UCSD-AML1 (cell line): ENCODE data around the gene BTBD9.

Source experiments
- DNase-seq: peaks from one replicate; lab custom pipeline; 2025; ENCODE audit not compliant: unreplicated experiment; lab: John Stamatoyannopoulos, UW

The BTBD9 gene

DNA sequence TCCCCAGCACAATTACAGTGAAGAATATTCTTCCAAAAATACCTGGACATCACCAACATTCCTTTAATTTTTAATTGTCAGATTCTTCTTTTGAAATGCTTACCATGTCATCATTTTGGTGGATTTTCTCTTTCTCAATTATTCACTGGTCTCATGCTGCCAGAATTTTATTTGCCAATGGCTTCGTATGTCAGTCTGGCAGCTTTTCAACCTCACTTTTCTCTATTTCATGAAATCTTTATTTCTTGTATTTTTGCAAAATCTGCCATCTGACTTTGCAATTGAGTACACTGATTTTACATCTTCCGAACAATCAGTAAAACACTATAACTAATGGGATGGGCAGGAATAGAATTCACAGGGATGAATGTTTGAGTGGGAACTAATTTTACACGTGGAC, 84.1 kb downstream of the BTBD9 start:
- no peak for DNase-seq

DNA sequence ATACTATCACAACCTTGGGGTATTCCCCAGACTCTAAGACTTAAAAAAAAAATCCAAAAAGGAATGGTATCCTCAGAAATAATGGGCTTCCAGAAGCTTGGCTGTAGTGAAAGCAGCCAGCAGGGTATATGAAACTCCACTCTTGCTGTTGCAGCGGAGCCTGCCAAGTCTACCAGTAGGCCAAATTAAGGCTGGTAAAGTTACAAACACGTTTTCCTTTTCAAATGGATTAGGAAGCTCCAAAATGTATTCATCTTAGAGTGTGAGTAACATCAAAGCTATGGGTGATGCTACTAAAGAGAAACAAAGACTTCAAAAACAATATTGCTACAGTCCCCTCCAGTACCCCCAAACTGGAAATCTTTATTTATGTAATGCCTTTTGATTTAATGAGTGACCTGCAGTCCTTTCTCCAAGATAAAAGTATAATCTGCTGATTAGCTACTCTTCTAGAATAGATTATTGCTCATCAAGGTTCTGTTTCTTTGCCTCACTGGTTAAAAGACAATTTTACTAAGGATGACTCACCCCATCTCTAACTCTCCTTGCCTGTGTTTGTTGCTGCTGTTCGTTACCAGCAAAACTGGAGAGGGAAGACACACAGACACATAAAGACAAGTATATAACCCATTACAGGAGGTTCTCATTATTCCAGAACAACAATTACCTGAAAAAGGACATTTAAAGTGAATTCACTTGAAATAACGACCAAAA, 84.9 kb downstream of the BTBD9 start:
- no peak for DNase-seq

DNA sequence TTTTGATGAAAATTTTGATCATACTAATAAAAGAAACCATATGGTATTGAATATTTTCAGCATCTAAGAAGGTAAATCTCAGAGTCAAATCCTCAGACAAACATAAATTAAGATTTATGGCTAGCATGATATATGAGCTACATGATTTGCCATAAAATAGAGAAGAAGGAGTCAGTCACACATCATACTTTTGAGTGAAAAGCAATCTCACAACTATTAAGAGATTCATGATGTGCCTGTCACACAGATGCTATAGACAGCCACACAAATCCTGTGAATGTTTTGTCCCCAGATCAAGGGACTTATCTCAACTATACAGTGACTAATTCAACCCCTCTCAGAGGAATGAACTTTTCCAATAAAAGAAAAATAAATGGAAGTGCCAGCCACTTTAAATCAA, 85.7 kb downstream of the BTBD9 start:
- DNase-seq = no peak

DNA sequence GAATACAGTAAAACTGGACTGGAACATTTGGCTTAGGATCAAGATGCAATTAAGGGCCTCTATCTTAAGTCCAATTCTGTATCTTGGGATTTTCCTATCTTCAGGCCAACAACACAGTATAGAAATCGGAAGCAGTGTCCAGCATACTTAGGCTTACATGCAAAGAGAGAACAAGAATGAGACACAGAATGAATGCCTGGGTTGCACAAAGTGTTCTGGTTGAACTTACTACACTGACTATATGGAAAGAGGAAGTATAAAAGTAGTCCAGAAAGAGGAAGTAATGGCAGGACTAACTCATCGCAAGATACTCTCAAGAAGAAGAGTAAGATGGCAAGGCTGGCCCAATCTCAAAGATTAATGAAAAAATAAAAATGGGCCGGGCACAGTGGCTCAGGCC, 87.6 kb downstream of the BTBD9 start:
- DNase-seq = no peak

DNA sequence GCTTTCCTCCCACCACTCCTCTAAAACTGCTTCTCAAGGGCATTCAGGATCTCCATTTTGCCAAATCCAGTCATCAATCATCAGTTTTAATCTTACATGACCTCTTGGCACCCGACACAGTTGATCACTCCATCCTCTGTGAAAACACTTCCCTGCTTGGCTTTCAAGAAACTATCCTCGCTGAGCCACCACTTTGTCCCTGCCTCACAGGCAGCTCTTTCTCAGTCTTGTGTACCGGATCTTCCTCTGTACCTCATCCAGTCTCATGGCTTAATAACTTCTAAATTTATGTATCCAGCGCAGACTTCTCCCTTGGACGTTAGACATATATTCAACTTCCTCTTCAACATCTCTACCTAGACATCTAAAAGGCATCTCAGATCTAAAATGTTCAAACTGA, 89.9 kb downstream of the BTBD9 start:
- no peak for DNase-seq

DNA sequence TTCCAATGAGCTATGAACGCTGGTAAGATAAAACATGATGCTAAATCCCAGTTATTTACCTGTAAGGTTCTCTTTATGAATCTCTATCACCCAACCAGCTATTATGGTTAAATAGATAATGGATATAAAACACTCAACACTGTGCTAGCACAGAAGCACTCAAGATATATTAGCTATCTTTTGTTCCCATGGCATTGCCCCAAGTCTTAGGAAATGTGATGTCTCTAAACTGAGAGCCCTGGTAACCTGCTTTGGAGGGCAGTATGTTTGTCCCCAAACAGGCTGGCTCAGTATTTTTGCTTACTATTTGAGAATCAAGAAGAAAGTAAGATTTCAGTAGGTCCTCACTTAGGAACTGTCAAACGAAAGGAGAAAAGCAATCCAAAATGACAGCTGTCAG, 90.5 kb downstream of the BTBD9 start:
- no peak for DNase-seq

DNA sequence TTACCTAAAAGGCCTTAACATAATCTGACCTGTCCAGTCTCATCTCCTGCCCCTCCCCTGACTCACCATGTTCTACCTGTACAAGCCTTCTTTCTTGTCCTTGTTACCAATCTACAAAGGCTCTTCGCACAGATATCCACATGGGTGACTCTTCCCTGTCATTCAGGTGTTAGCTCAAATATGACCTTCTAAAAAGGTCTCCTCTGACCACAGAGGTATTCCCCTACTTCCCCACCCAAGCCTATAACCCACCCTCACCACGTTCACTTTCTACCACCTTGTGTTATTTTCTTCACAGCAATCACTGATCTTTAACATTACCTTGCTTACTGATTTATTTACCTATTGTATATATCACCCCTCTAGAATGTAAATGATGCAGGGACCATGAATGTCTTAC, 96.7 kb downstream of the BTBD9 start:
- no peak for DNase-seq

DNA sequence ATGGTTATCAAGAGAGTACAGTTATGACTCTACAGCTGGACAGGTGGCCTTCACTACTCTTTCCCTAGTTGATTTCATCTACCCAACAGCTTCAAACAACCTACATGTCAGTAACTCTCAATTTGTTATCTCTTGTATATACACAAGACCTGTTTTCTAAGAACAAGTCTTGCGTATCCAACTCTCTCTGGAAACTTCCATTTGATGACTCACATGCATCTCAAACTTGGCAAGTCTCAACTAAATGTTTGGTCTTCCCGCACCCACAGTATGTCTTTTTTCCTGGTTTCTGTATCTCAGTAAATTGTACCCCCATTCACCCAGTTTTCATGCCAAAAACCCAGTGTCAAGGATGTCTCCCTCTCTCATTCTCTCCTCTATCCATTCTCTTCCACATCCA, 97.7 kb downstream of the BTBD9 start:
- DNase-seq = no peak

DNA sequence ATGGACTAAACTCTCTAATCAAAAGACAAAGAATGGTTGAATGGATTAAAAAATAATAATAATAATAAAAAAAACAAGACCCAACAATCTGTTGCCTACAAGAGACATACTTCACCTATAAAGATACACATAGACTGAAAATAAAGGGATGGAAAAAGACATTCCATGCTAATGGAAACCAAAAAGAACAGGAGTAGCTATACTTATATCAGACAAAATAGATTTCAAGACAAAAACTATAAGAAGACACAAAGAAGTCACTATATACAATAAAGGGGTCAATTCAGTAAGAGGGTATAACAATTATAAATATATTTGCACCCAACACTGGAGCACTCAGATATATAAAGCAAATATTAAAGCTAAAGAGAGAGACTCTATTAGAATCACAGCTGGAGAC, 106.7 kb downstream of the BTBD9 start:
- DNase-seq = no peak

DNA sequence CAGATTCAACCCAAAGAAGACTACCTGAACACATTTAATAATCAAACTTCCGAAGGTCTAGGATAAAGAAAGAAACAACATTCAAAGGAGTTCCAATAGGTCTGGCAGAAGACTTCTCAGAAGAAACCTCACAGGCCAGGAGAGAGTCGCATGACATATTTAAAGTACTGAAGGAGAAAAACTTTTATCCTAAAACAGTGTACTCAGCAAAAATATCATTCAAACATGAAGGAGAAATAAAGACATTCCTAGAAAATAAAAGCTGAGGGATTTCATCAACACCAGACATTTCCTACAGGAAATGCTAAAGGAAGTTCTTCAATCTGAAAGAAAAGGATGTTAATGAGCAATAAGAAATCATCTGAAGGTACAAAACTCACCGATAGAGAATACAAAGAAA, 108.6 kb downstream of the BTBD9 start:
- no peak for DNase-seq

DNA sequence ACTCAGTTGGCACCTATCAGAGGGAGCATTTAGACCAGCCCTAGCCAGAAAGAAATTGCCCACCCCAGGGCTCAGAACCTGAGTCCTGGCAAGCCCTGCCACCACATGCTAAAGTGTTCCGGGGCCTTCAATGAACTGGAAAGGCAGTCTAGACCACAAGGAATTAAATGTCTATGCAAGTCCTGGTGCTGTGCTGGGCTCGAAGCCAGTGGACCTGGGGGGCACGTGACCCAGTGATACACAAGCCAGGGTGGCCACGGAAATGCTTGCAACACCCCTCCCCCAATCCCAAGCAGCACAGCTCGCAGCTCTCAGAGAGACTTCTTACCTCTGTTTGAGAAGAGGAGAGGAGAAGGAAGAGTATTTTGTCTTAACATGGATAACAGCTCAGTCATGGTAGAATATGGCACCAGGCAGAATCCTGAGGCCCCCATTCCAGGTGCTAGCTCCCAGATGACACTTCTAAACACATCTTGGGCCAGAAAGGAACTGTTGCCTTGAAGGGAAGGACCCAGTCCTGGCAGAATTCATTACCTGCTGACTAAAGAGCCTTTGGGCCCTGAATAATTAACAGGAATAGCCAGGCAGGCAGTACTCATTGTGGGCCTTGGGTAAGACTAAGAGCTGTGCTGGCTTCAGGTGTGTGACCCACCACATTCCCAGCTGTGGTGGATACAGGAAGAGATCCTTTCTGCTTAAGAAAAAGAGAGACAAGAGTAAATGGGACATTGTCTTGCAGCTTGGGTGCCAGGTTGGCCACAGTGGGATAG, 111.3 kb downstream of the BTBD9 start:
- no peak for DNase-seq

DNA sequence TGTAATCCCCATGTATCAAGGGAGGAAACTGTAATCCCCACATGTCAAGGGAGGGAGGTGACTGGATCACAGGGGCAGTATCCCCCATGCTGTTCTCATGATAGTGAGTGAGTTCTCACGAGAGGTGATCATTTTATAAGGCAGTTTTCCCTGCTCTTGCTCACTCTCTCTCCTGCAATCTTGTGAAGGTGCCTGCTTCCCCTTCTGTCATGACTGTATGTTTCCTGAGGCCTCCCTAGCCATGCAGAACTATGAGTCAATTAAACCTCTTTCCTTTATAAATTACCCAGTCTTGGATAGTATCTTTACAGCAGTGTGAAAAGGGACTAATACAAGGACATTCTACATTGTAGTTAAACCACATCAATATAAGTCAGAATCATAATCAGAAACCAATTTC, 112.4 kb downstream of the BTBD9 start:
- DNase-seq = no peak

DNA sequence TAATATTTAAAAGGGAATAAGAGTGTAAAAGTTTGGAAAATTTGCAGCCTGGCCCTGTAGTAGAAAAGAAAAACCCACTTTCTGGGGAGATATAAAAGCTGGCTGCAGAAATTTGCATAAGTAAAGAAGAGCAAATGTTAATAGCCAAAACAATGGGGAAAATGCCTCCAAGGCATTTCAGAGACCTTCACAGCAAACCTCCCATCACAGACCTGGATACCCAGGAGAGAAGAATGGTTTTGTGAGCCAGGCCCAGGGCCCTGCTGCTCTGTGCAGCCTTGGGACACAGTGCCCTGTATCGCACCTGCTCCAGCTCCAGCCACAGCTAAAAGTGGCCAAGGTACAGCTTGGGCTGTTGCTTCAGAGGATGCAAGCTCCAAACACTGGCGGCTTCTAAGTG, 113.8 kb downstream of the BTBD9 start:
- no peak for DNase-seq

DNA sequence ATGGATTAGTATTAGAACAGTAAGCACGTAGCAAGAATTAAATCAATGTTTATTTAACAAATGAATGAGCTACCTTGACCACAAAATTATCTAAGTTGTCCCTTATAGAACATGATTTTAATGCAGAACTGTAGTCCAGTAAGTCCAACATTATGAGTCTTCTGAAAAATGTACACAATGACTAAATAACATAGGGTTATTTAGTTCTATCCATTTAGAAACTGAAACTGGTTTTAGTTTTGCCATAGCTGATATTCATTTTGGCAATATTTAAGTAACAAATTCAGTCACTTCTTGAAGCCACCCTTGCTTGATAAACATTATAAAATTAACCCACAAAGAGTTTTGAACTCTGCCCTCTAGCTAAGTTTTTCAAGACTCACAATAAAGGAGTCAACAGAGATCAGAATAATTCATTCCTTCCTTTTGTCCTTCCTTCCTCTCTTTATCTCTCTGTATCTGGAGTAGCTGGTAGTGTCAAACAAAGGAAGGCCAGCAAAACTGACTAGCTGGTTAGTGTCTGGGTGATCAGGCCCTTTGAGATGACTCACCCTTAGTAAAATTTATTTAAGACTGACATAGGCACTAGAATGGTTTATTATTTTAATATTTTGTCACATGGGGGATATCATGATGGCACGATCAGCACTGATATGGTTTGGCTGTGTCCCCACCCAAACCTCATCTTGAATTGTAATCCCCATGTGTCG, 115.1 kb downstream of the BTBD9 start:
- DNase-seq = no peak

DNA sequence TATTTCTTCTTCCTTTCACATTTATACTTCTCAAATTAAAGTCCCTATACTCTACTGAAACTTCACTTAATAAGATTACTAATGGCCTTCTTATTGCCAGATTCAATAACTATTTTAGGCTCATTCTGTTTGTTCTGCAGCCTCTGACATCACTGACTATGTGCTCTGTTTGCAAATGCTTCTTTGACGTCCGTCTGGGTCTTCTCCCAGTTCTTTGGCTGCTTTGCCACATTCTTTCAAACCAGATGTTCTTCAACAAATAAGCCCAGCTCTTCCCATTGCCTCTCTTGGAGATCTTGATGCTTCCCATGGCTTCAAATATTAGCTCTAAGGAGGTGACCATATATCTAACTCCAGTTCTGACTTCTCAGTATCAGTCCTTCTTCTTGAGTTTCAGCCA, 117.4 kb downstream of the BTBD9 start:
- DNase-seq = no peak

DNA sequence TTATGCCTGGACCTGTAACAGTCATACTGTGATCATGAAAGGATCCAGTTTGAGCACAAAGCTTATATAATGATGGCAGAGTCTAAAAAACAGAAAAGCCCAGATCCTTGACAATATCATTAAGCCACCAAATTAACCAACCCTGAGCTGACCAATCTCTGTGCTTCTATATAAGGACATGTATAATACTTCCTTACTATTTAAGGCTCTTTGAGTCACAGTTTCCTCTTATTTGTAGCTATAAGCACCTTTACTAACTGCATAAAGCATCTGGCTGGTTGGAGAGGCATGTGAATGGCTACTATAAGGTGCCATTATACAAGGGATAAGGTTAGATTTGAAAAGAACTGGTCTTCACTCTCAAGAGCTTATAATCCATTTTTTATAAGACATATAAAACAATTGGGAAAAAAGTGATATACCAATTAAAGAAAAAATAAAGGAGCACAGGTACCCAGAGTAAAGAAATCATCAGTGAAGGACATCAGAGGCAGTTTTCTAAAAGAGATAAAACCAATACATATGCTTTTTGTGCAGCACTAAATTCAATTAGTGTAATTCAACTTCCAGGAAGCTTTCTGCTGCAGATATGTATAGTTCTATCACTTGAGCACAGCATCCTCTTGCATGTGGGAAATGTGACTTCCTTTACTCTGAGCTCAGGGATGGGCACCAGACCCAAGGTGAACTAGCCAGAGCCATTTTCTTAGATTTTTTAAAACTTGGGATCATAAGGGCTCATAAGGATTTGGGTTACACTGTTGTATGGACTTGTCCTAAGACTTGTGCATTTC, 121.0 kb downstream of the BTBD9 start:
- no peak for DNase-seq

DNA sequence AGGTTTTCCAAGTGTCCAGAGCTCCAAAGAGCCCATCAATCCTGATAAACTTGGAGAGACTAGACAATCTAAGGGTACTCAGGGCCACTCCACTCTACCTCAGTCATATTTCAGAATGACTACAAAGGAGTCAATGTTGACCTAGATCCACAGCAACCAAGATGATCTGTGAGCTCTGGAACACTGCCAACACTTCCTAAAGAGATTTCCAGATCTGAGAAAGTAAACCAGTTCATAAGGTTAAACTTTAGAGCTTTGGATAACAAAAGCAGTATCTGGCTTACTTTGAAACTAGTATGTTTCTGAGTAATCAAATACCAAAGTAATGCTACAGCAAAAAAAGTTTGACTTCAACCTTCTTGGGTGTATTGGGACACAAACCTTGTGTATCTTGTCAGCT, 122.7 kb downstream of the BTBD9 start:
- no peak for DNase-seq

DNA sequence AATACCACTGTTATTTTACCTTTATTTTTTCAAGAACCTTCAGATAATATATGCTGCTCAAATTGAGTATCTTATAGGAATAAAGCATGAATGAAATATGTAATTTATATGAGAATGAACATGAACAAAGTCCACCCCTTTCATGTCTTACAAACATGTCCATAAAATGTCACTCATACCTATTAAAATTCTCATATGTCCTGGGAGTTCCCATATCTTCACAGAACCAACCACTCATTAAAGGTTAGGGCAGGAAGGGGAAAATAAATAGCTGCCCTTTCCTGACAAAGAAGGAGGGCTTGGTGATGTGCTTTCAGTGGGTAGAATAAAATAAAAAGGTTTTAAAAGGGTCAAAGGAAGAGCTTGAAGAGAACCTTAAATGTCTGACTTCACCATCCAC, 125.3 kb downstream of the BTBD9 start:
- DNase-seq = no peak

DNA sequence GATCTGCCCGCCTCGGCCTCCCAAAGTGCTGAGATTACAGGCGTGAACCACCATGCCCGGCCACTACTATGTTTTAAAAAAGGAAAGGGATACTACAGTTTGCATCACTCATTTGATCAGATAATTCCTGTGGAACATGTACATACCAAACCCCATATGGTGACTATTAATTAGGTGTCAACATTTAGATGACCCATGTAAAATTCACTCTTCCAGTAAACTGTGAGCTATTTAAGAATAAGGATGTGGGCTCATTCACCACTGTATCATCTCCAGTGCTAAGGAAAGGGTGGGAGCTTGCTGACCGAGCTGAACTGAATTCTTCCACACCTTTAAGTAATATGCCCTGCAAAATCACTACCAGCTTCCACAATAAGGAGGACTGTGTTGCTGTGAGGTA, 127.5 kb downstream of the BTBD9 start:
- no peak for DNase-seq

DNA sequence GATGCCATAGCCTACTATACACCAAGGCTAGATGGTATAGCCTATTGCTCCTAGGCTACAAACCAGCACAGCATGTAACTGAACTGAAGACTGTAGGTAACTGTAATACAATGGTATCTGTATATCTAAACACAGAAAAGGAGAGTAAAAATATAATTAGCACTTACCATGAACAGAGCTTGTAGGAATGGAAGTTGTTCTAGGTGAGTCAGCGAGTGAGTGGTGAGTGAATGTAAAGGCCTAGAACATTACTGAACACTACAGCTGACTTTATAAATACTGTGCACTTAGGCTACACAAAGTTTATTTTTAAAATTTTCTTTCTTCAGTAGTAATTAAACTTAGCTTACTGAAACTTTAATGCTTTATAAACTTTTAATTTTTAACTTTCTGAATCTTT, 129.5 kb downstream of the BTBD9 start:
- no peak for DNase-seq

DNA sequence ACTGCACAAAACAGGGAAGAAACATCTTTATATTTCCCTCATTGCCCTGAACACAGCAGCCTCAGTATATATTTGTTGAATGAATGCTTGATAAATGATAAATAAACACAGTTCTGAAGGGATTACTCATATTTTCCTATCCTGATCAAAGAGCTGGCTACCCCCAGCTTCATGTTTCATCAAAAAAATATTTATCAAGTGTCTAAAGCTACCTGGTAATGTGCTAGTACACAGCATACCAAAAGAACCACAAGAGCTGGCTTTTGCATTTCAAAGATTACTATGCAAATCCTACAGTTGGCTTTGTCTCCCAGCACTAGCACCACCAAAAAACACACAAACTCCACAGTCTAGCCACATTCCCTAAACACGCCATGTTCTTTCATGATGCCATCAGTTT, 130.0 kb downstream of the BTBD9 start:
- DNase-seq = no peak
